Islet of Langerhans (tissue), 1 donor: ENCODE results near the gene EPB41.
A peak's percentile ranks its signal among the peaks of the same experiment; 100 is the strongest.
"Not testable (repeated sequence)": the region's sequence is repeated elsewhere in the genome, so short reads cannot be mapped to it uniquely, and the experiment has no call there.

Experiments
- FAIRE-seq: peaks from one replicate; lab custom pipeline; 2011; peaks lifted over from hg19 to GRCh38; lab: Jason Lieb, UNC

Gene EPB41

DNA sequence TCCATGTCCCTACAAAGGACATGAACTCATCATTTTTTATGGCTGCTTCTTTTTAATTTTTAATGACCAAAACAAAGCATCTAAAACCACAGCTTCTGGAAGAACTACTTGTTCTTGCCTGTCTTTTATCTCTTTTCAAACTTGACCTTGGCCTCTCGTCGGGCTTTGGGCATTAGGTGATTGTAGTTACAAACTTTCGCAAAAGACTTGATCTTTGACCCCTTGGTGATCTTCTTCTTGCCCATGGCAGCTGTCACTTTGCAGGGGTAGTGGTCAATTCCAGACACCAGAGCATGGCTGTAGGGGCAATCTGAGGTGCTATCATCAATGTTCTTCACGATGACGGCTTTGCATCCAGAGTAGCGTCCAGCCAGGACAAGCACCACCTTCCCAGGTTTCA is 67.8 kb downstream of the EPB41 start:
- FAIRE-seq: no peak

DNA sequence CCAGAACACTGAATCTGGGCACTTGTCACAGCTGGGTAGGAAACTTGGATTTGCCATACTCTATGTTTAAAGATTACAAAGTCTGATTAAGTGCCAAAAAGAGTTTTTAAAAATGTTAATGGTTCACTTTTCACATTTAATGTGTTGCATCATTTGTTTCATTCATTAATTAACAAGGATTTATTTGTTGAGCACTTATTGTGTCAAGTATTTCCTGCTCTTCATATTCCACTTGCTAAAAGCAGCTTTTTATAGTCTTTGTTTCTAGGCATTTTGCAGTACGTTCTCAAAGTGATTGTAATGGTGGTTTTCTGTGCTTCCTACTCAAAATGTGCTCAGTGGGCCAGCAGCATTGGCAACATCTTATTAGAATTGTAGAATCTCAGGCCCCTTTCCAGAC is 68.7 kb downstream of the EPB41 start:
- no peak for FAIRE-seq

DNA sequence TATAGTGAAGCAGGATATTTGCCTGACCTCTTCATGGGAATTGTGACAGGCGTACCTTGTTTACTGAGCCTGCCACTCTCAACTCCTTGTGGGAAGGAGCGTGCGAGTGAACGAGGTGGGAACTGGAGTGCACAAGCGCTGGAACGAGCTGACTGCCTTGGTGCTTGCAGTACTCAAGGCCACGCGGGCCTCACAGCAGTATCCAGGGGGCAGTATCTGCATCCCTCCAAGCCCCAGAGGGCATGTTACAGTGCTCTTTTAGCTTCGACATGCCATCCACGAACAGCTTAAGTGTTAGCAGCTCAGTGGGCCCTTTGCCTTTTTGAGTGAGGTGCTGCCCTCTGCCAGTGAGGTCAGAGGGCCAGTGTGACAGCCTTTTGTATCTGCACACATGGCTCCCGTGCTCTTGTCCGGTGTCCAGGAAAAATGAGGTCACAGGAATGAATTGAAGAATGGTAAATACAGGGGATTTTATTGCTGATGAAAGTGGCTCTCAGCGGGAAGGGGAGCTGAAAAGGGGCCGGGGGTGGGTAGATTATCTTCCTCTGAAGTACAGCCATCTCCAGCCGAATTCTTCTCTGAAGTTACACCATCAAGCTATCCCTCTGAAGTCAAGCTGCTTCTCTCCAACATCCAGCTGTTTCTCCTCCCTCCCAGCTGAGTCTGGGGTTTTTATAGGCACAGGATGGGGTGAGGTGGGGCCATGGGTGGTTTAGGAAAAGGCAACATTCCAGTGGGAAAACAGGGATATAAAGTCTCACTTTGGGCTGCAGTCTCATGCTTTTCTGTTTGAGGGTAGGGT is 69.3 kb downstream of the EPB41 start:
- FAIRE-seq: no peak

DNA sequence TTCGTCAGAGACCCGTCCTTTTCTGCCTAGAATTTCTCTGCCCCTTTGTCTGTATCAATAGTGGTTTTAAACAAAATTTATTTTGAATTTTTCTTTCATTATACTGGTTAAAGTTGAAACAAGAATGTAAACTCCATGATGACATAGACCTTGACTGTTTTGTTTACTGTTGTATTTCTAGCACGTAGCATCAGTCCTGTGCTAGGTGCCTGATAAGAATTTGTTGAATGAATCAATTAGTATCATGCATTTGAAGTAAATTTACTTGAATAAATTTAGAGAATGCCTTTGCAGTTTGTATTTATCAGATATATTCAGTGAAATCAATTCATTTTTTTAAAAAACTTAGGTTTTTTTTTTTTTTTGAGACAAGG is 69.9 kb downstream of the EPB41 start:
- FAIRE-seq: no peak

DNA sequence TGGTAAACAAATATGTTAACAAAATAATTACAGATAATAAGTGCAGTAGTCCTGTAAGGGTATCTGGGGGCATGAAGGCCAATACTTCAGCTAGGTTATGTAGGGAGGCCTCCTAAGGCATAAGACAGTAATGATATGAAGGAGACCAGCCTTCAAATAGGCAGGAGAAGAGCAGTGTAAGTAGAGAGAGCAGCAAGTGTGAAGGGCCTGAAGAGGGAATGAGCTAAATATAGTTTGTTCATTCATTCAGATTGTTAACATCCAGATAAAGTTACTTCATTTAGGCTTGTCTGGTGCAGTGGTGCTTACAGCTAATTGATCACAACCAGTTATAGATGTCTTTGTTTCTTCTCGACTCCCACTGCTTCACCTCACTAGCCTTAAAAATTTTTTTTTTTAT is 71.1 kb downstream of the EPB41 start:
- FAIRE-seq: no peak

DNA sequence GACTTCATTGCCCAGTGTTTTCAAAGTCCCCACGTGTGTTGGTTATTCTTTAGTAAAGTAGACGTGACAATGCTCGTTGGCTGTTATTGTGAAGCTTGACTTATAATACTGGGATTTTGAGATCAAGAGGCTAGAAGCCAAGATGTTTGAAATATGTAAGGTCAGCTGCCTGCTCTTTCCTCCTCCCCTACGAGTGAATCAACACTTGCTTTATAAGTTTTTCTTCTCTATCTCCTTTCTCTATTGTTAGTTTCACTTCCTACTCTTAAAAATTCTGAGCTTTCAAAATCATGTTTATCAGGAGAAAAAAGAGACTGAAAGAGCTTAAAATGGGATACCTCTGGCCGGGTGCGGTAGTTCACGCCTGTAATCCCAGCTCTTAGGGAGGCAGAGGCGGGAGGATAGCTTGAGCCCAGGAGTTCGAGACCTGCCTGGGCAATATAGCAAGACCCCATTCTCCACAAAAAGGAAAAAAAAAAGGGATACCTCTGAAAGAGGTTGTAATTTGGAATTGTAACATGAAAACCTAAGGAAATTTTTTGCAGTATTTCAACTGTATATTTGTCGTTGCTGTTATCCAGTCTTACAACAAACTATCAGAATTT is 72.0 kb downstream of the EPB41 start:
- no peak for FAIRE-seq

DNA sequence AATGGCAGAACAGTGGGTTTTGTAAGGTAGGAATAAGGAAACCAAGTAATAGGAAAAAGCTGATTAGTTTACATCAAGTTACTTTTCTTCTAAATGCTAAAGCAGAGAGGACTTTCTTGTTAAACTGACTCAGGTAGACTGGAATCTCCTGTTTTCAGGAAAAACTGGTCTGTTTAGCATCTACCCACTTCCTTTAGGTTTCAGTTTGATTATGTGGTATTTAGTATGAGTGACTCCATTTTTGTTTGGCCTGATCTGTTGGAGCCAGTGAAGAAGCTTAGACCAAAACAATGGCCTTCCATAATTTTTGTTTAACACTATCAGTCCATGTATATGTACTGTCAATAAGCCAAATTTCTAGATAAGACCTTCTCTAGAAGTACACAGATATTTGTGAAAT is 88.4 kb downstream of the EPB41 start:
- FAIRE-seq: no peak

DNA sequence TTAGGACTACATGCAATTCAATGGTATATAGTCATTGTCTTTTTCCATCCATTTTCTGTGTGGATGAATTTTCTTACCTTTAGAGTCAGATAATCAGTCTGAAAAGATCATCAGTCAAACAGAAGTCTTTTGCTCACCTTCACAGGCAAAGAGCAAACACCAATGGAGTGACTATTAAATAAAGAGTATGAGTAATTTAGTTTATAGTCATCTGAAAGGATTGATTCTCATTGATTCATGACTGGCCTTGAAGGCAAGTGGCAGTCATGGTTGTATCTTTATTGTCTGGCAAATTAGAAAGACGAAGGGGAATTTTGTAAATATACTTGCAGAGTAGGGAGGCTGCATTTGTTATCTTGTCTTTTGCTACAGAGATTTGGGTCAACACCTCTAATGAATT is 89.9 kb downstream of the EPB41 start:
- FAIRE-seq: no peak

DNA sequence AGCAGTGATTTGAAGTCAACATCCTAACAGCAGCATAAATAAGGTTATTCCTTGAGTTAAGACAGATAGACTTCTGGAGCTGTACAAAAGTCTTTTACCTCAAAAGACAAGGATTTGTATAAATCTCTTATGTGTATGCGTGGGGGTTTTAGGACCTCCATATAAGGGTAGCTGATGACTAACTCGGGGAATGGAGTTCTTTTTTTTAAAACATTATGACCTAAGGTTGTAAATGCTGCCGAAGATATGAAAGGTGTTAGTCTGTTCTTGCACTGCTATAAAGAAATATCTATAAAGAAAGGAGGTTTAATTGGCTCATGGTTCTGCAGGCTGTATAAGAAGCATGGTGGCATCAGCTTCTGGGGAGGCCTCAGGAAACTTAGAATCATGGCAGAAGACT is 90.4 kb downstream of the EPB41 start:
- no peak for FAIRE-seq

DNA sequence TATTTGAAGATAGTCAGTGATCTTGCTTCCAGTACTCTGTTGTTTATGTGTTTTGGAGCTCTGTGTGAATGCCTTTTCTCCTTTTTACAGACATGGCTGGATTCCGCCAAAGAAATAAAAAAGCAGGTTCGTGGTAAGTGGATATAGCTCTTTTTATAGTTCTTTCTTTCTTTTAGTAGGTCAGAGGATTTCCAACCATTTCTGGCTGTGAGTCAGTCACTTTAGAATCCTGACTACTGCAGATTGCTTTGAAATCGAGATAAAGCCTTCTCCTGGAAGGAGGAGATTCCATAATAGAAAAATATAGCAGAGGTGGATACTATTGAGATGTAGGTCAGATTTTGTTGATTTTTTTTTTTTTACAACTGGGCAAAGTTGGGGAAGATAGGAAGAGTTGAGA is 97.4 kb downstream of the EPB41 start:
- no peak for FAIRE-seq

DNA sequence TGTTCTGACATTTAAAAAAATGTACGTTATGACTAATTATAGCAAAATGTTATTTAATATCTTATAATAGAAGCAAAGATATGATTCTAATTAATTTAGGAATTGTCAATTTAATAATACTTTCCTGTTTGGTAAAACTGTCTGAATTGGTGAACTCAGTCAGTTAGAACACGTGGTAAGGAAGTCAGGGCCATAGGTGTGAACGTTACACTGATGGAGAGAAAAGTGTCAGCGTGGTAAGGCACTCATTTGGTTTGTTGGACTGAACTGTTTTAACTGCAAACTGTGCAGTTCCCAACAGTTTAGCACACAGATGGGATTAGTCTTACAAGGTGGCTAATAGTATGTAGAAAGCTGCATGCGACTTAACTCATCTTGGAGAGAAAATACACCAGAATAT is 102.9 kb downstream of the EPB41 start:
- no peak for FAIRE-seq

DNA sequence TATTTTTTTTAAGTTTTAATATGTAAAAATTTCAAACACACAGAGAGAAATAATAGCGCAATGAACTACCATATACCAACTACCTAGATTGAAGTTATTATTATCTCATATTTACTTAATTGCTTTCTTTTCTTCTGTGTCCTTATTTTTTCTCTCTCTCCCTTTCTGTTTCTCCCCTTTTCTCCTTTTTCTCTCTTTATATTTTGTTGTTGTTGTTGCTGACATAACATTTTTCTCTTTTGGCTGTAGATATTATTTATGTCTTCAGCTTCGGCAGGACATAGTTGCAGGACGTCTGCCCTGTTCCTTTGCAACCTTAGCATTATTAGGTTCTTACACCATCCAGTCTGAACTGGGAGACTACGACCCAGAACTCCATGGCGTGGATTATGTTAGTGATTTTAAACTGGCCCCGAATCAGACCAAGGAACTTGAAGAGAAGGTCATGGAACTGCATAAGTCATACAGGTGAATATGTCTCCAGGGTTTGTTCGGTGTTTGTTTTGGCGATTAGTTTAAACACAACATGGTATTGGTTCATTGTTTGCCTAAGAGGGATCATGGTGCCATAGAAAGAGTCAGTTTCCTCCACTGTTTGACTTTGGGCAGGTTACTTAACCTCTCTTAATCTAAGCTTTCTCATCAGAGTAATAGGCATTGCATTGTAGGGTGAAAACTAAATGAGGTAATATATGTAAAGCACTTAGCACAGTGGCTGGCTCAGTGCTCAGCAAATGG is 103.8 kb downstream of the EPB41 start:
- no peak for FAIRE-seq

DNA sequence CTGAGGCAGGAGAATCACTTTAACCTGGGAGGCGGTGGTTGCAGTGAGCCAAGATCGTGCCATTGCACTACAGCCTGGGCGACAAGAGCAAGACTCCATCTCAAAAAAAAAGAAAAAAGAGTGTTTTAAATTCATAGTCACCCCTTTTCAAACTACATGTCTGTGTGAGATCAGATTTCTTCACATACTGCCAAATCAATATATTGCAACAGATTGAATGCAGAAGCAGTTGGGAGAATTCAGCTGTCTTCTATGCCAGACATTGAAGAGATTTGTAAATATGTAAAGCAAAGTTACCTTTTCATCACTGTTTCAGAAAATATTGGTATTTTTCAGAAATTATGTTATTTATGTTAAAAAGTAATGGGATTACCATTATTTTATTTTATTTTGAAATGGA is 108.3 kb downstream of the EPB41 start:
- FAIRE-seq: no peak

DNA sequence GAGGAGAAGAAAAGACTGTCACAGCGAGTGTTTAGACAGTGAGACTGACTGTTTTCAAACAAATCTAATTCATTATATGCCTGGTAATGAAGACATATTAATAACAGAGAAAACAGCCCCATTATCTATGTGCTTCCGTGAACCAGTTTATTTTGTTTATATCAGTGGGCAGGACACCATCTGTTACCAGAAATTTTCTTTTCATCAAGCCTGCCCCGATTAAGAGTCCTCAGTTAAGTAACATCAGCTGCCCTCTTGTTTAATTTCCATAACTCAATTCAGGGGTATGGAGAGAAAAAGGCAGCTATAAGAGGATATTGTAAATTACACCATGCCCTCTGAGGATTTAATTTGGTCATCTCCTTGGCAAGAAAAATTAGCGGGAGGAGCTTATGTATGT is 115.3 kb downstream of the EPB41 start:
- no peak for FAIRE-seq

DNA sequence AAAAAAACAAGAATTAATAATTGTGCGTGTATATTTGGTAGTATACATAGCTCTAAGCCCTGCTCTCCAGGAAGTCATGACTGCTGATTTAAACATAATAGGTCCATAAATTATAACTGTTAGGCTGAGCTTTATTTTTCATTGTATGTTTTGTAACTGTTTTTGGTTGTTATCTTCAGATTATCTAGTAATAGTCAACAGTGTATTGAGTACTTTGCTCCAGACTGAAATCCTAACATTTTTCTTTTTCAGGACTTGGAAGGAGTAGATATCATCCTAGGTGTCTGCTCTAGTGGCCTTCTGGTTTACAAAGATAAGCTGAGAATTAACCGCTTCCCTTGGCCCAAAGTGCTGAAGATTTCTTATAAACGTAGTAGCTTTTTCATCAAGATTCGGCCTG is 118.5 kb downstream of the EPB41 start:
- FAIRE-seq: no peak

DNA sequence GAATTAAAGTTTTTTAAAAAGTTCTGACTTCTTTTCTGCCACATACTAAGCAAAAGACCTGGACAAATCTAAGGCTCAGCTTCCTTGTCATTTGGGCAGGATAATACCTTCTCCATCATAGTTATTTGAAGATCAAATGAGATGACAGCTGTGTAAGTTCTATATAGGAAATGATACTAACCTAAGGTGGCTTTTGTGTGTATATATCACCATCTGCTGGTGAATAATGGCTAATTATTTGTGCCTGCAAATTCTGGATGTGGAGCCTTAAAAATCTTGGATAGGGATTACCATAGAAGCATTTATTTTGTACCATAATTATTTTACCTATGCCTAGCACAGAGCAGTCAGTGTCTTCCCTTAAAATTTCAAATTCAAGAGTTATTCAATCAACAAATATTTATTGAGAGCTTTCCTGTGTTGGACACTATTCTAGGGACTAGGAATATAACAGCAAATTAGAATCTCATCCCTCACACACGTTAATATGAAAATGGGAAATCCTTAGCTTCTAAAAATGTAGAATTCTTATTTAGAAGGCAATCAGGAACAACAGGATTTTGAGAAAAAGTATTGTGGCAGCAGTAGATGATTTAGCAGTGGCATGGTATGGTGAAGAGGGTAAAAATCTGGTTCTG is 119.6 kb downstream of the EPB41 start:
- peak; percentile 95 for FAIRE-seq

DNA sequence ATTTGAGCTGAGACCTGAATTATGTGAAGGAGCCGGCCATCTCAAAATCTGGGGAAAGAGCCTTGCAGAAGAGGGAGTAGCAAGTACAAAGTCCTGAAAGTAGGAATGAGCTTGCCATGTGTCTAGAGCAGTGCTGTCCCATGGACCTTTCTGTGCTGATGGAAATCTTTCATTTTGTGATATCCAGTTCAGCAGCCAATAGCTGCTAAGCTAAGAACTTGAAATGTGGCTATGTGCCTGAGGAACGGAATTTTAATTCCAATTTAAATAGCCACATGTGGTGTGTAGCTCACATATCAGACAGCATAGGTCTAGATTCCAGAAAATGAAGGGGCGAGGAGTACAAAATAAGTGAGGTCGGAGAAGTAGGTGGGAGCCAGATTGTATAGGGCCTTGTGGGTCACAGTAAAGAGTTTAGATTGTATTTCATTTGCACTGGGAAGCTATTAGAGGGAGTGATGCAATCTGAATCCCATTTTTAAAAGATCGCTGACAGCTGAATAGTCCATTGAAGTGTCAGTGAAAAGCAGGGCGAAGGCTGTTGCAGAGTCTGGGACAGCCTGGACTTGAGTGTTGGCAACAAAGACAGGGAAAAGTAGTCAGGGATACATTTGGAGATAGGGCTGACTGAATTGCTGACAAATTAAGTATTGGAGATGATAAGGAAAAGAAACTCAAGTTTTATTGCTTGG is 129.1 kb downstream of the EPB41 start:
- no peak for FAIRE-seq

DNA sequence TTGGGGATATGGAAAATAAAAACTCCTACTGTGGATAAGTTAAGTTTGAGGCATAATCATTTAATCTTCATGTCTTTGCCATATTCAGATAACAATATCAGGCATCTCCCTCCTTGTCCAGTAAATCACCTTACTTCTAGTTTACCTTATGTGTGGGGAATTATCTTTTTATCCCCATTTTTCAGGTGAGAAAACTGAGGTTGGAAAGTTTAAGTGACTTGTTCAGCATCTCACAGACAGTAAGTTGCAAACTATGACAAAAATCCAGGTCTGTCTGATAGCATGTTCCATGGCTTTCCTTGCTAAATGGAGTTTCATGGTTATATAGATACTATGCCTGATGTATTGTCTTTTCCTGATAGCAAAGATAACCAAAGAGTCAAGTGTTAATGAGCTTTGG is 129.6 kb downstream of the EPB41 start:
- no peak for FAIRE-seq

DNA sequence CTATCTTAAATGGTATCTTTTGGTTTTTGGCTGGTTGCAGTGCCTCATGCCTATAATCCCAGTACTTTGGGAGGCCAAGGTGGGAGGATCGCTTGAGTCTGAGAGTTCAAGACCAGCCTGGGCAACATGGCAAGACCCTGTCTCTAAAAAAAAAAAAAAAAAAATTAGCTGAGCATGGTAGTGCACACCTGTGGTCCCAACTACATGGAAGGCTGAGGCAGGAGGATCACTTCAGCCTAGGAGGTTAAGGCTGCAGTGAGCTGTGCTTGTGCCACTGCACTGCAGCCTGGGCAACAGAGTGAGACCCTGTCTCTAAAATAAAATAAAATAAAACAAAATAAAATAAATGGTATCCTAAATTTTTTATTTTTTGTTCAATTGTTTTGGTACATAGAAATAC is 131.3 kb downstream of the EPB41 start:
- FAIRE-seq: not testable (repeated sequence)

DNA sequence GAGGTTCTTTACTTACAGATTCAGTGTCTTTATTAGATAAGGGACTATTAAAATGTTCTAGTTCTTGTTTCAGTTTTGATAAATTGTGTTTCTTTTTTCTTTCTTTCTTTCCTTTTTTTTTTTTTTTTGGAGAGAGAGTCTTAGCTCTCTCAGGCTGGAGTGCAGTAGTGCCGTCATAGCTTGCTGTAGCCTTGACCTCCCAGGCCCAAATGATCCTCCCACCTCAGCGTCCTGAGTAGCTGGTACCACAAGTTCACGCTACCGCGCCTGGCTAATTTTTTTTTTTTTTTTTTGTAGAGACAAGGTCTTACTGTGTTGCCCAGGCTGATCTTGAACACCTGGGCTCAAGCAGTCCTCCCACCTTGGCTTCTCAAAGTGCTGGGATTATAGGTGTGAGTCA is 132.8 kb downstream of the EPB41 start:
- FAIRE-seq: no peak

DNA sequence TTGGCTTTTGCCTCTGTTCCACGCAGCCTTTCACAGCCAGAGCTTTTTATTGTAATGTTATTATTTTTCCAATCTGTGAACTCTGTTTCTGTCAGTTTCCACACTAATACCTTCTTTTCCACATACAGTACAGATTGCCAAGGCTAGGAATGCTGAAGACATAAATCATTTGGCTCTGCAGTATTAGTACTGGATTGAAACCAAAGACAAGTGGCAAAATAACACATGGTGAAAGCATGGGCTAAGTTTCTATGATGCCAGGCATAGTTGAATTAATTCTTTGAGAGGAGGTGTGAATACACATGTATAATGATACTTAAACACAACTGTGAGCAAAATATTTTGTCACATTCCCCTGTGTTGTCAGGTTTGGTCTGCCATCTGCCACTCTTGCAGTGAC is 135.8 kb downstream of the EPB41 start:
- FAIRE-seq: no peak

DNA sequence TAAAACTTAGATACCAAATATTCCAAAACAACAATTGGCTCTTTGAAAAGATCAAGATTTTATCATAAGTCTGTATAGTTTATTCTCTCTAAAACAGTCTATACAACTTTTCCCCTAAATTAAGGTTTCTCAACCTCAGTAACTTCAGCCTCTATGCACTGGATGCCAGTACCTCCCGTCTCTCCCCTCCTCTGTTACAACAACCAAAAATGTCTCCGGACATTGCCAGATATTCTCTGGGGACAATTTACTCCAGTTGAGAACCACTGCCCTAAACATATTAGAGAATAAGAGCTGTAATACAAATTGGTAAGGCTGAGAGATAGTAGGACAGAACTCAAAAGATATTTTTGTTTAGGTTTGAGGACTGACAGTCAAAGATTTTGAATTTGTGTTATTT is 137.7 kb downstream of the EPB41 start:
- no peak for FAIRE-seq

DNA sequence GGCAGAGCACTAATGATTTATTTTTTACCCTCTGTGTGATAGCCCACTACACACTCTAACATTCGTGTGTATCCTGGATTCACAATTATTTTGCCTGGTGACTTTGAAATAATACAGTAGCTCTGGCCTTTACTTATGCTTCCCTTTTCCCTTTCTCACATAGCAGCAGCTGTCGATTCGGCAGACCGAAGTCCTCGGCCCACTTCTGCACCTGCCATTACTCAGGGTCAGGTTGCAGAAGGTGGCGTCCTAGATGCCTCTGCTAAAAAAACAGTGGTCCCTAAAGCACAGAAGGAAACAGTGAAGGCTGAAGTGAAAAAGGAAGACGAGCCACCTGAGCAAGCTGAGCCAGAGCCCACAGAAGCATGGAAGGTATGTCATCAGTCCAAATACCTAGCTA is 138.6 kb downstream of the EPB41 start:
- no peak for FAIRE-seq
